NCI-H1092 (cell line): ENCODE results near the gene SLC37A1.

Experiments used
- DNase-seq: peaks from one replicate; lab custom pipeline; 2025; lab: John Stamatoyannopoulos, UW

SLC37A1 gene

DNA sequence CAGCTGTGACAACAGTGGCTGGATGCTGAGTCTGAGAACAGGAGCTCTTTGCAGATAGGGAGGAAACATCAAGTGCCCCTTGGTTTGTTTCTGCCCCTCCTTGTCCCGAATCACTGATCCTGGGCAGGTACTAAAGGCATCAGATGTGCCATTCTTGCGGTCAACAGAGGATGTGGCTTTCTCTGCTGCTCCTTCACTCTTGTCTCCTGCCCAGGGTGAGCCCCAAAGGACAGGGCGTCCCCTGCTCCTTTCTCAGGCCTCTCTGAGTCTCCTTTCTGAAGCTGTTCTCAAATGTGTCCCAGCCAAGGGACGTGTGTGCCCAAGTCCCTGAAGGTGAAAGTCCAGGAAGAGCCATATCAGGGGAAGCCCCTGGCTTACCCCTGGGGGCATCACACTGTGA is 31.7 kb downstream of the SLC37A1 start:
- no peak for DNase-seq

DNA sequence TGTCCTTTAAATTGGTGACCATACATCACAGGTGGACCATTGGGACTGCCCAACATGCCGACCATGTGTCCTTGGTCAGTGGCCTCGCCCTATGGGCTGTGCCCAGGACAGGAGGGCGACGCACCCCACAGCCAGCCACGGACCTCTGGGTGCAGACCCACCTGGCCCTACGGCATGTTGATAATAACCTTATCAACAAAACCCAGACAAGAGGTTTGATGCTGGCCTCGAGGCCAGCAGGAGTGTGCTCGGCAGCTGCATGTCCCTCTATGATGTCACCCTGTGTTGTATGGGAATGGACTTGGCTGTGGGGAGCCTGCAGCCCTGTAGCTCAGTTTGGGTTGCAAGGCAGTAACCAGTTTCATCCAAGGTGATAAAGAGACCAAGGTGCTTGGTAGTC is 32.1 kb downstream of the SLC37A1 start:
- DNase-seq, result no peak

- no peak for DNase-seq
Measured at GRCh38 chr21:42546433-42546832, 32.8 kb downstream of the SLC37A1 start.

GRCh38 chr21:42547001-42547905 is 33.6 kb downstream of the SLC37A1 start:
- DNase-seq, result no peak

GRCh38 chr21:42547906-42548365 is 34.3 kb downstream of the SLC37A1 start:
- DNase-seq, result no peak

GRCh38 chr21:42548687-42549406 is 35.2 kb downstream of the SLC37A1 start:
- no peak for DNase-seq

- no peak for DNase-seq
Measured at GRCh38 chr21:42550817-42551216, 37.2 kb downstream of the SLC37A1 start.

- DNase-seq, result no peak
Measured at GRCh38 chr21:42552407-42553336, 39.0 kb downstream of the SLC37A1 start.

- DNase-seq, result no peak
Measured at GRCh38 chr21:42553435-42553834, 39.8 kb downstream of the SLC37A1 start.

DNA sequence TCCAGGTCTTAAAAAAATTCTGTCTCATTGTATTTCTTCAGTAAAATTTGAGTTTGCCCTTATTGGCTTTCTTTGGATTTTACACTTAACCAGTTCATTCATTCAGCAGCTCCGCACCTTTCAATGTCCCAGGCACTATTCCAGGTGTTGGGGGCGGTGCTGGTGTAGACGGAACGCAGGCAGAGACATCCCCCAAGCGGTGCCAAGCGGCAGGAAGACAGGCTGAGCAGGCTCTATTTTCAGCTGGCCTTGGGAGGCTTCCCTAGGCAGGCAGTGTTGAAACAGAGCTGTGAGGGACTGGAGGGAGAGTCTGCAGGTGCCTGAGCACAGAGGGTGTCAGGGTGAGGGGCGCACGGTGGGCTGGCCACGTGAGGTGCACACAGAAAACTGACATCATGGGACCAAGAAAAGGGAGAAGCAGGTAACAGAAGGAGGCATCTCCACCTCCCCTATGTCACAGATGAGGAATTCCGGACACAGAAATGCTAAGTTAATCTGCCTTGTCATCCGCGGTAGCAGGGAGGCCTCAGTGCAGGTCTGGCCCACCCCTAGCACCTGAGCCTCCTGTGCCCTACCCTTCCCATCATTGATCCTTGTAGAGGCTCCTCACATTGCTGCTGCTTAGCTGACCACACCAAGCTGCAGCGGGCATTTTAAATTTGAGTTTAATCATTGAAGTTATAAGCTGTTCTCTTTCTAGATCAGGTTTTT is 40.8 kb downstream of the SLC37A1 start:
- DNase-seq, result no peak

- no peak for DNase-seq
Measured at GRCh38 chr21:42555756-42556438, 42.2 kb downstream of the SLC37A1 start.

- no peak for DNase-seq
Measured at GRCh38 chr21:42556476-42556875, 42.8 kb downstream of the SLC37A1 start.

GRCh38 chr21:42556960-42557359 is 43.3 kb downstream of the SLC37A1 start:
- DNase-seq, result no peak

DNA sequence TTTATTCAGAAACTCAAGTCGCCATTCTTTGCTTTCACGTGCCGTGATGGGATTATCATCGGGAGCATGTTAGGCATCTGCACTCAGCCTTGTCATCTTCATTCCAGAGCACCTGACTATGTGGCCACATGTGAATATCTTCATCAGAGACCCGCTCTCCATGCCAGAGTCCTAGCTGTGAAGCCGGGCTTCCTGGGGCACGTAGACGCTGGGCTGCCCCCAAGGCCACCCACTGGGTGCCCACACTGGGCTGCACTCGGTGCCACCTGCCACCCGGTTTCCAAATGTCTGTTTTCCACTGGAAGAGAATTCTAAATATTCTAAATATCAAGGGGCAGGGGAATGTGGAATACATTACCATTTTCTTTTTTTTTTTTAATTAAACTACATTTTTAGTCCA is 43.8 kb downstream of the SLC37A1 start:
- DNase-seq, result no peak

- DNase-seq, result no peak
Measured at GRCh38 chr21:42558368-42558767, 44.7 kb downstream of the SLC37A1 start.

GRCh38 chr21:42558846-42559245 is 45.2 kb downstream of the SLC37A1 start:
- no peak for DNase-seq

DNA sequence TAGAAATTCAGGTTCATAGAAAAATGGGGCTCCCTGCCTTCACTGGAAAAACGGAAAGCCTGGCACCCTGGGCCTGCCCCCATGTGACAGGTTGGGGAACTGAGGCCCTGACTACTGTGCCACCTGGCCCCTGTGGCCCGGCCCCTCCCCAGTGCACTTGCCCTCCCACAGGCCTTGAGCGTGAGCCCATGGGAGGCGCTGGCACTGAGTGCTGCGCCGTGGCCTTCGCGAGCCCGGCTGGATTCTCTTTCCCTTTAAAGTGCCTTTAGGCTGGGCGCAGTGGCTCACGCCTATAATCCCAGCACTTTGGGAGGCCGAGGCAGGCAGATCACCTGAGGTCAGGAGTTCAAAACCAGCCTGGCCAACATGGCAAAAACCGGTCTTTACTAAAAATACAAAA is 45.7 kb downstream of the SLC37A1 start:
- no peak for DNase-seq

- no peak for DNase-seq
Measured at GRCh38 chr21:42560517-42561179, 47.0 kb downstream of the SLC37A1 start.

DNA sequence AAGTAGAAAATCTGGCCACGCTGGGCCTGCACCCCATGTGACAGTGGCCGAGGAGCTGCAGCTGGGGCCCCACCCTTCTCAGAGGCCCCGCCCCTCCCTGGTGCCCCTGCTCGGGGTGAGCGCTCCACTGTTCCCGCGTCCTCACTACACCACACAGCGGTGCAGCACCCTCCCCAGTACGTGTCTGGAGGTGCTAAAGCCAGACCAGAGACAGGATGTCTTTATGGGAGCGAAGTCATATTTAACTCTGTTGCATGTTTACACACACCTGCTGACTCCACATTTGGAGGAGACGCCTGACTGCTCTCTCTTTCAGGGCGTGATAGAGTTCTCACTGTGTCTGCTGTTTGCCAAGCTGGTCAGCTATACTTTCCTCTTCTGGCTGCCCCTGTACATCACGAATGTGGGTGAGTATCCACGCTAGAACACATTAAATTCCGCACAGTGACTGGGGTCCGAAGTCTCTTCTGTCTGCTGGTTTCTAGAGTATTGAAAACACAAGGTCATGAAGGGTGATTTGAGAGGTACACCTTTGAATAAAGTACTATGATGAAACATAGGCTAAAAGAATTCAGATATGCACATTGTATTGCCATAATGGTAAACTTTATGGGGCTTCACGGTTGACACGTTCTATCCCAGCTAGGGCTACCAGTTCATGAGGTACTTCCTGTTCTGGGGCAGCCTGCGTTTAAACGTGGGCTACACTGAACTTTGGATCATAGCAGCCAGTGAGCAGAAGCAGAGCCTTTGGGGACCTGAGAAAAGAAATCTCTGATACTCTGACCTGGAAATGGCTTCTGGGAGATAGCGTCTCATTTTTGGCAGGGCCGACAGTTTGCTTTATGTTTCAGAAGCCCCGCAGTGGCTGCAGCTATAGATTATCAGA is 48.4 kb downstream of the SLC37A1 start:
- peak; percentile 87 for DNase-seq
